GM15510 (cell line): ENCODE measurements around the gene SYN1.

ENCODE experiments used
- POLR2A ChIP-seq: IDR thresholded peaks from 3 replicates; pipeline ENCODE4 v1.6.1; 2011; ENCODE audit warnings: borderline replicate concordance; ENCODE audit not compliant: insufficient read length; ENCODE audit errors: extremely low read depth

Gene SYN1

GRCh38 chrX:47613082-47613481, 6.6 kb downstream of the SYN1 start:
- TF ChIP-seq POLR2A, result no peak

DNA sequence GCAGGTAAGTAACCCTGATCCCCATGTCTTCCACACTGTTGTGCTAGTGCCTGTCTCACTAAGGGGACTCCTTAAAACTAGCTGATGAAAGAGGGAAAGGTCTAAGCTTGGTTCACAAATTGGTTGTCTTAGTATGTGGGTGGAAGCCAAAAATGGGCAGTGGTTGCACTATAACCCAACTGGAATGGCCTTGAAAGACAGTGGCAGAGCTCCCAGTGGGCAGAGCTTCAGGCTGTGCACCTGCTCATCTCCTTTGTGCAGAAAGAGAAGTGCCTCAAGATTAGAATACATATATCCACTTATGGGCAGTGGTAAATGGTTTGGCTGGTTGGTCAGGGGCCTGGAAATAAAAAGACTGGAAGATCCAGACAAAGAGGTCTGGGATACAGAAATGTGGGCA, 7.2 kb downstream of the SYN1 start:
- TF ChIP-seq POLR2A, result no peak

DNA sequence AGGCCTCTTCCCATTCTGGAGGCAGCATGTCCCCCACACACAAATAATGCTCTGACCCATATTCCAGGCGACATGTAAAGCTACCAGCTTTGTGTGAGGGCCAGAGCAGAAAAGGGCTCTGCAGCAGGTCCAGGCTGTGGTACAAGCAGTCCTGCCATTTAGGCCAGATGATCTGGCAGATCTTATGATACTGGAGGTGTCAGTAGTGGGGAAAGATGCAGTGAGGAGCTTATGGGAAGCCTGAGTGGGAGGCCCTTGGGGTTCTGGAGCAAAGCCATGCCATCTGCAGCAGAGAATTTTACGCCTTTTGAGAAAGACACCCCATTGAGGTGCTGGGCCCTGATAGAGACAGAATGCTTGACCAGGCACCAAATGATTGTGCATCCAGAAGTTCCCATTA, 7.7 kb downstream of the SYN1 start:
- TF ChIP-seq POLR2A, result no peak

- TF ChIP-seq POLR2A, result no peak
These were observed 8.2 kb downstream of the SYN1 start for GRCh38 chrX:47611489-47611888.

- no peak for TF ChIP-seq POLR2A
These were observed 9.1 kb downstream of the SYN1 start for GRCh38 chrX:47610511-47610910.

DNA sequence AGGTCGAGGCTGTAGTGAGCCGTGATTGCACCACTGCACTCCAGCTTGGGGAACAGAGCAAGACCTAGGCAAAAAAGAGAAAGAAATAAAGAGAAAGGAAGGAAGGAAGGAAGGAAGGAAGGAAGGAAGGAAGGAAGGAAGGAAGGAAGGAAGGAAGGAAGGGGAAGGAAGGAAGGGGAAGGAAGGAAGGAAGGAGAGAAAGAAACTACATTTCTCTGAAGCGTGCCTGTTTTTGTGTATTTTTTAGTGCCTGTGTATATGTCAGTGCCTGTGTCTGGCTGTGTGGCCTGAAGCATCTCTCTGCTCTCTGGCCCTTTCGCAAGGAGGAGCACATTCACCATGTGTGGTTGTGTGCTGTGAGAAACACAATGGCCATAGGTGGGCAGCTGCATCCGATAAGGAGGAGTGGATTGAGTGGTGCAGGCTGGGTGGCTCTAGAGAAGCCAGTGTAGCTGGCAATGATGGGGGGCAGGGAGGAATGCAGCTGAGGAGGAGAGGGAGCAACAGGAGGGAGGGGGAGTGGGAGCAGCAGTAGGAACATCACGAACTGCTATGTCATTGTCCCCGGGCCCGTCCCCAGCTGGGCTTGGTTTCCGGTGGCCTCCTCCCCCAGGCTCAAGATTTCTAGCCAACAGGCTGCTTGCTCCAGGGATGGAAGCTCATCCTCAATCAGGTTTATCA, 11.4 kb downstream of the SYN1 start:
- TF ChIP-seq POLR2A, result no peak

DNA sequence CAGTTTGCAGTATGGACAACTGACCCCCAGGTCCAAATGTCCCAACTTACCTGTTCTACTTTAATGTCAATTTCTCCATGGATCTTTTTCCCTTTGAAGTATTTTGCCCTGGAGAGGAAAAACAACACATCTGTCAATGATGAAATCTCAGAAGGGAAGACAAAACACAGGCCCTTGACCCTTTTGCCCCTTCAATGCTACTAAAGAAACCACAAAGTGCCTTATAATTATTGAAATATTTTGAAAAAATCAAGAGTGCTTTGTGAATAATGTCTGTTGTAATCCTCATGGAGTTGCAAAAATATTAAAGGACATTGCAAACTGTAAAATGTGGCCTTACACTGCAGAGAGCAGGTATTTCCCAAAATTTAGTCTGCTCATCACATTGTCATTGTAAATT, 12.6 kb downstream of the SYN1 start:
- TF ChIP-seq POLR2A, result no peak

GRCh38 chrX:47605024-47605423, 14.6 kb downstream of the SYN1 start:
- TF ChIP-seq POLR2A, result no peak

DNA sequence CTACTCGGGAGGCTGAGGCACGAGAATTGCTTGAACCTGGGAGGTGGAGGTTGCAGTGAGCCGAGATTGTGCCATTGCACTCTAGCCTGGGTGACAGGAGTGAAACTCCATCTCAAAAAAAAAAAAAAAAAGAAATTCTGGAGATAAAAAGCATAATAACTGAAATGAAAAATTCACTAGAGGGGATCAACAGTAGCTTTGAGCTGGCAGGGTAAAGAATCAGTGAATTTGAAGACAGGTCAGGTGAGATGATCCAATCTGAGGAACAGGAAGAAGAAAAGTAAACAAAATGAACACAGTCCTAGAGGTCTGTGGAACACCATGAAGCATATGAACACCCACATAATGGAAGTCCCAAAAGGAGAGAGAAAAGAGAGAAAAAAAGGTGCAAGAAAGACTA, 22.4 kb downstream of the SYN1 start:
- TF ChIP-seq POLR2A, result no peak

DNA sequence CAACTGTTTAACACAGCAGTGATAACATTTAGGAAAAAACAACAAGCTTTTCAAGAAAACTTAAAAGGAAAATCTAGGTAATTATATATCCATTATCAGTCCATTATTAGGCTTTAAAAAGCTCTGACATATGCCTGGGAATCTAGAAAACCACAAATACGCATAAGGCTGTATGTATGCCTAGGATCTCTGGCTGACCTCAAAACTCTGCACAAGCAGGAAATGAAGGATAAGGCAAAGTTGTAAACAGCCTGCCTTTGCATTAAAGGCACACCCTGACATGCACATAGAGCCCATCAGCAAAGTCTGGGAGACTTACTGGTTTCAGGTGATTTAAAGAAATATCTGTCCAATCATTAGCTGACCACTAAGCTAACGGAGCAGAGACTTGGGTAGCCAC, 23.4 kb downstream of the SYN1 start:
- no peak for TF ChIP-seq POLR2A

GRCh38 chrX:47595716-47596251, 23.9 kb downstream of the SYN1 start:
- no peak for TF ChIP-seq POLR2A

DNA sequence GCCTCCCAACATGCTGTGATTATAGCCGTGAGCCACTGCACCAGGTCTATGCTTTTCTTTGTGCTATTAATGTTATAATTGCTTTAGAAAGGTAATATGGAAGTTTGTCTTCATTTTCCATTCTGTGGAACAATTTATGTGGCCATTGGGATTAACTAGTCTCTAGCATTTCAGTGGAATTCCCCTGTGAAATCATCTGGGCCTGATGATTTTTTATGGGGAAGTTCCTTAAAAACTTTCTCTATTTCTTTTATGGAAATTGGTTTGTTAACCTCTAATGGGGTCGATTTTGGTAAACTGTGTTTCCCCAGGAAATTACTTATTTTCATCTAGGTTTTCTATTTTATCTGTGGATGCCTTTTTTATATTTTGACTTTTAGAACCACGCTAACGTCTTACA, 26.1 kb downstream of the SYN1 start:
- TF ChIP-seq POLR2A, result no peak

DNA sequence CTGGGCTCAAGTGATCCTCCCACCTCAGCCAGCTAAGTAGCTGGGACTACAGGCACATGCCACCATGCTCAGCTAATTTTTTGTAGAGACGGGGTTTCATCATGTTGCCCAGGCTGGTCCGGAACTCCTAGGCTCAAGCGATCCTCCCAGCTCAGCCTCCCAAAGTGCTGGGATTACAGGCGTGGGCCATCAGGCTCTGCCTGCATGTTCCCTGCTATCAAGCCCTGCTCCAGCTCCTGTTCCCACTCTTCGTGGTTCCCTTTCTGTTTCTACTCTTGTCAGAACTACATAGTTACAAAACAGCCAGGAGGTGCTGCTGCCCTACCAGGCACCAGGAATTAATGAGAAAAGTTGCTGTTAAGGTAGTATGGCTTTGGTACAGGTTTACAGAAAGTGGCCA, 28.7 kb downstream of the SYN1 start:
- TF ChIP-seq POLR2A, result no peak

DNA sequence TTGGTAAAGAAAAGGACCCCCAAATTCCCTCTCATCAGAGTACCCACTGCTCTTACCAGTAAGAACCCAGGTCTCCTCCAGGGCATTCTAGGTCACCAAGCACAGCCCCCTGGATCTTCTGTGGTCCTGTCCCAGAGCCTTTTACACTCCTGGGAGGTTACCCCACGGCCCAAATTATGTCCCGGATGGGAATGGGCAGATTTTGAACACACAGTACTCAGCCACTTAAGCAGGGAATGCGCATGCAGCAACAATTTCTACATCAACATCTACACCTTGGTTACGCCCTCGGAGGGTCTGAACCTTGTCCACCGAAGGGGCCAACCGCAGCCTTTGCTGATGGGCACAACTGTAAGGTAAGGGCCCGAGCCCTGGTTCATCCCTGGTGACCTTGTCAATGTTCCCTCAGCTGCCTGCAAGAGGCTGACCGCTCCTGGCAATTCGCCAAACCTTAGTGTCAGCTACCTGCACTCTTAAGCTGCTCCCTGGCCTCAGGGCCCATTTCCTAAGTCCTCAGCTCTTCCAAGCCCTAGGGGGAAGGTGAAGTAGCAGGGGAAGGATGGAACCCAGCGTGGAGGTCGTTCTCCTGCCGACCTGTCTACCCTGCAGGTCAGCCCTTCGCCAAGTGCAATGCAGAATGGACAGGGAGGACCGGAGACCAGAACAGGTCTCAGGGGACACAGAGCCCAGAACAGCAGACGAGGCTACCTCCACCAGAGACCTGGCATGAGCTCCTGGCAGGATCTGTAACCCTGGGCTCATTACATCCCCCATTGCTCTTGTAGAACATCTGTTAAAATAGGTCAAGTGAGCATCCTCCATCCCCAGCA, 31.5 kb downstream of the SYN1 start:
- no peak for TF ChIP-seq POLR2A

GRCh38 chrX:47587091-47587891, 32.4 kb downstream of the SYN1 start:
- no peak for TF ChIP-seq POLR2A
